IPS-NIHi11 (cell line): ENCODE measurements around the gene TBX5.
"Not testable (repeated sequence)": the region's sequence is repeated elsewhere in the genome, so short reads cannot be mapped to it uniquely, and the experiment has no call there.

ENCODE experiments used
- DNase-seq: peaks from one replicate; pipeline ENCODE4 v3.0.0; 2012; ENCODE audit warnings: mixed read lengths, low spot score

The TBX5 gene

DNA sequence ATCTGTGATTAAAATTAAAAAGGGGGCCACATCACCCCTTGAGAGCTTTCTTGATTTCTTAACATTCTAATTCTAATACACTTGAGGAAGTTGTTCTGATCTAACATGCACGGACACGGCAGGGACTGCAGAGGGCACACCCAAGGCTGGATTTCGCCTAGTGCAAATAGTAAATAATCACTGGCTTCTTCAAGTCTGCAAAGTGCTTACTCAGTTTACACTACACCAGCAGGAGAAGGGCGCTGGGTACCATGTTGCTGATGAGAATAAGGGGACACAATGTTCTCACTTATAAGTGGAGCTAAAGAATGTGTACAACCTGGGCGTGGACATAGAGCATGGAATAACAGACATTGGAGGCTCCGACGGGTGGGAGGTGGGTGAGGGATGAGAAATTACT lies 34.2 kb downstream of the TBX5 start:
- no peak for DNase-seq

DNA sequence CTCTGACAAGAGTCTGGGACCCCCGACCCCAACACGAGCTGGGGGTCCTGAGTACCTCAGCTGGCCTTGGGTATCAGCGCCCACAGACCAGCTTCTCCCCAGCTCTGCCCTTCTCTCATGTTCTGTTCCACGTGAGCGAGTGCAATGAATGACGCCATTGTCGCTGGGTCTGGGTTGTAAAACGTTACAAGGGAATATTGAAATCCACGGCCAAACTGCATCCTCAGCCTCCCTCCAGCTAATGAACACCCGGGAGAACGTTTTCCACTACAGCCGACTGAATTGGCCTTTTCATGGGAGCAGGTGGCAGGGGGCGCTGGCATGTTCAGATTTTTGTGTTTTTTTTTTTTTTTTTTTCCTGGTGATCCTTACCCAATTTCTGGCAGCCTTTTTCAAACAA lies 34.7 kb downstream of the TBX5 start:
- no peak for DNase-seq

DNA sequence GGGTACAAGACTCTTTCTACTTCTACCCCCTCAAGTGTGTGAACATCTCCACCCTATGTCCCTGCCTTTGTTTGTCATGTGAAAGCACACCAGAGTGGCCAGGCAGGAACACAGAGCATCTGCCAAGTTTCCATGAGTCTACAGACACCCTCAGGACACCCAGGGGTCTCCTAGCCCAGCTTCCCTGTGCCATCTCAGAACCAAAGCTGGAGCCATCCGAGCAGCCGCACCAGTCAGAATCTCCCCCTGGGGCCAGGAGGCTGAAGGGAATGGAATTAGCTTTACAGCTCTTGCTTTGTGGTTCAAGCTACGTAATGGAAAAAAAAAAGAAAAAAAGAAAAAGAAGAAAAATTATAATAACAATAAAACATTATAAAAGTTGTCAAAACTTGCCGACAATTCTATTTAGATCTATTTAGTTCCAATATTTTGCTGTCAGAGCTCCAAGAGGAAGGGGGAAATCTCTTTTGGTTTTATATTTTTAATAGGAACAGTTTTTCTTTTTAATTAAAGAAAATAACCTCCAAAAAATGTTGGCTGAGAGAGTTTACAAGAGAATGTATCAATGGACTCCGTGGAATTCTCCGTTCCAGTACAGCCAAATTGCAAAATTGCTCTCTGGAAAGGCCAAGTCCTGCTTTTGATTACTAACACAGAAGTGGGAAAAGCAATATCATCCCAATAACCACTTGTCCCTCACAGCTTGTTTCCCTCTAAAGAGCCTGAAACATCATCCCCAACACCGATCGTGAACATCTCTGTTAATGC lies 37.1 kb downstream of the TBX5 start:
- no peak for DNase-seq

DNA sequence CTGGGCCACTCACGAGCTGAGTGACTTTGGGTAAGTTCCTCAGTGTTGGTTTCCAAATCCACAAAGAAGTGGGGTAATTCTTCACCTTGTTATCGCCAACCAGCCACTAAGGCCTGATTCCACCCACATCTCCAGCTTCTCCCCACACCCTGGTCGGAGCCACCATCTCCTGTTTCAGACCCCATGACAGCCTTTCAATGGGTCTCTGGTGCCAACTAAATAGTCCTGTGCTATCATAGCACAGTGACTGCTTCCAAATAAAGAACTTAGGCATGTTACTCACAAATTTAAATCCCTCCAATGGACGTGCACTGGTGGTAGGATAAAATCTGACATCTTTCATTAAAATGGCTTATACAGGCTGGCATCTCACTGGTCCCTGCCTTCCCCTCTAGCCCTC lies 44.0 kb downstream of the TBX5 start:
- no peak for DNase-seq

DNA sequence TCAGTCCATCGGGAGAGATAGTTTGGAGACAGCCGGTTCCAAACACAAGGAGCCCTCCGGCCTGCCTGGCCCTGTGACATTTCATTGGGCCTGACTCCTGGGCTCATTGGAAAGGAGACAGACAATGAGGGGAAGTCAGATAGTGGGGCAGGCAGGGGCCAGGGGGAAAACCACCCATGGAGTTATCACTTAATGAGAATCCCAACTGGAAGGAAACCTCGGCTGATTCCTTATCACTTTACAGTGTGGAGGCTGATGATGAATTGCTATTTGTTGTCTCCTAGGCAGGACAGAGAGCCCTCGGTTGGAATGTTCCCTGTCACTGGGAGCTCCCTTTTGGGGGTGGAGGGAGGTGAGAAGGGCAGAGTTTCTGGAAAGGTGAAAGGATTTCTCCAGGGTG lies 44.4 kb downstream of the TBX5 start:
- peak; percentile 17 for DNase-seq

DNA sequence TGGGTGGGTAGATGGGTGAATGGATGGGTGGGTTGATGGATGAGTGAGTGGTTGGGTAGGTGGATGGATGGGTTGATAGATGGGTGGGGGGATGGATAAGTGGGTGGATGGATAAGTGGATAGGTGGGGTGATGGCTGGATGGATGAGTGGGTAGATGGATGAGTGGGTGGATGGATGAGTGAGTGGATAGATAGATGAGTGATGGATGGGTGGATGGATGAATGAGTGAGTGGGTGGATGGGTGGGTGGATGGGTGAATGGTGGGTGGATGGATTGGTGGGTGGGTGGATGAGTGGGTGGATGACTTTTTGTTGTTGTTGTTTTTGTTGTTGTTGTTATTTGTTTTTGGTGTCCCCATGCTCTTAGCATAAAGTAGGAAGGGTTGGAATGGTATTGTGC lies 45.5 kb downstream of the TBX5 start:
- DNase-seq = no peak

DNA sequence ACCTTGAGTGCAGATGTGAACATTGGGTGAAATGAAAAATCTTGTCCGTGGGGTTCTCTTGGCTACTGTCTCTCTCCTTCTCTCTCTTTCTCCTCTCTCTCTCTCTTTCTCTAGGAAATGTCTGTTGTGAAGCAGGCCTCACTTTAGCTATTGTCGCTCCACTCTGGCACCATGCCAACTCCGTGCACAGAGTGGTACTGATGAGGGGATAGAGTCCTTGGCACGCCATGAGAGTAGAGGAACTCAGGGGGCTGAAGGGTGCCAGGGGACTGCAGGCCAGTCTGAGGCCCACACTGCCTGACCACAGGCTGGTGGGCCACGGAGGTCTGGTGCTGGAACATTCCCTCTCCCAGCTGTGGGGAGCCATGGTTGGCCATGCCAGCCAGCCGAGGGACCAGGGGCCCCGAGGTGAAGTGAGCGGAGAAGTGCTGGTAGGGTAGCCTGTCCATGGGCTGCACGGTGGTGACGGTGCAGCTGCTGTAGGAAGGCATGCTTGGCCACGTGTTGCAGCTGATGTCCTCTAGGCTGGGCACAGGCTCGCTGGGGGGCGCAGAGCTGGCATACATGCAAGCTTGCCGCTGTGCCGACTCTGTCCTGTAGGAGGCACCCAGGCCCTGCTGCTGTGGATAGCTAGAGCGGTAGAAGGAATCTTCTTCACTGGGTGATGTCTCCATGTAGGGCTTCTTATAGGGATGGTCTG lies 50.4 kb downstream of the TBX5 start:
- DNase-seq = peak; percentile 71

DNA sequence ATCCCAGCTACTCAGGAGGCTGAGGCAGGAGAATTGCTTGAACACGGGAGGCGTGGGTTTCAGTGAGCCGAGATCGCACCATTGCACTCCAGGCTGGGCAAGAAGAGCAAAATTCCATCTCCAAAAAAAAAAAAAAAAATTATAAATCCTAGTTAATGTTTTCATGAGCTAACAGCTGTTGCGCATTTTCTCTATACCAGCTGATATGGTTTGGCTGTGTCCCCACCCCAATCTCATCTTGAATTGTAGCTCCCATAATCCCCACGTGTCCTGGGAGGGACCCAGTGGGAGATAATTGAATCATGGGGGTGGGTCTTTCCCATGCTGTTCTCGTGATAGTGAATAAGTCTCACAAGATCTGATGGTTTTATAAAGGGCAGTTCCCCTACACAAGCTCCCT lies 56.7 kb downstream of the TBX5 start:
- not testable (repeated sequence) for DNase-seq

DNA sequence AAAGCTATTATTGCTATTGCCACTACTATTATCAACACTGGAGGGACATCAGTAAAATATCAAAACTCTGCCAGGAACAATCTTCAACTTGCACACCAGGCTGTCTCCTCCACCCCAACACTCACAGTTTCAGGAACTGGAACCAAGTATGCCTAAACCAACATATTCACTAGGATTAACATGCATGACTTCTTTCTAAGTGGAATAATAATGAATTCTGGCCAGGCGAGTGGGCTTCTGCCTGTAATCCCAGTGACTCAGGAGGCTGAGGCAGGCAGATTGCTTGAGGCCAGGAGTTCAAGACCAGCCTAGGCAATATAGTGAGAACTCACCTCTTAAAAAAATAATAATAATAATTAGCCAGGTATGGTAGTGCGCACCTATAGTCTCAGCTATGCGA lies 58.1 kb downstream of the TBX5 start:
- no peak for DNase-seq

DNA sequence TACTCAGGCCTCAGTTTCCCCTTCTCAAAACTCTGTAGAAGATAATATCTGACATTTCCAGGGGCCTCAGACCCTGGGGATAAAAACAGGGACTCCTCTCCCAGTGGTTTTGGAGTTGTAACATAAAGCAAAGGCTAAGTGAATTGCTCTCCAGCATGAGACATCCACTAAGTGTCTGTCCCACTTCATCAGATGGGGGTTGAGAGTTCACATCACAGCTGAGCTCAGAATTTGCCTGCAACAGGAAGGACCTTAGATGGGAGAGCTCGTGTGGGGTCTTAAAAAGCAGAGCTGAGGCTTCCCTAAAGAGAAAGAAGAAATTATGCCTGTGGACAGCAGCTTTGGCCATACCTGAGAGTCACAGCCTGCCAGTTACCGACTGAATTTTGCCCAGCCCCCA lies 61.1 kb downstream of the TBX5 start:
- no peak for DNase-seq

DNA sequence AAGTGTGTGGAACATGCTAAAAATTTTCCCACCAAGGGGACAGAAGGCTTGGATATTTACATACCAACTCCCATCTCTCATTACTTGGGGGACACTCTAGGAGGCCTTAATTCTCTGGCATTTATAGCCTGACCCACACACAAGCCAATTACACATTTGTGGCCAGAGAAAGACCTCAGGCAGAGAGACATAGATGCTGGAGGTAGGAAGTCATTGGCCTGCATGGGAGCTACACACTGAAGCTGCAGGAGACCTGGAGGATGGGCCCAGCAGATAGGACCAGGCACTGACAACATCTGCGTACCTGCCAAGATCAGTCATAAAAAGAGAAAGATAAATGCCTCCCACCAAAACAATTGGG lies 61.7 kb downstream of the TBX5 start:
- no peak for DNase-seq

DNA sequence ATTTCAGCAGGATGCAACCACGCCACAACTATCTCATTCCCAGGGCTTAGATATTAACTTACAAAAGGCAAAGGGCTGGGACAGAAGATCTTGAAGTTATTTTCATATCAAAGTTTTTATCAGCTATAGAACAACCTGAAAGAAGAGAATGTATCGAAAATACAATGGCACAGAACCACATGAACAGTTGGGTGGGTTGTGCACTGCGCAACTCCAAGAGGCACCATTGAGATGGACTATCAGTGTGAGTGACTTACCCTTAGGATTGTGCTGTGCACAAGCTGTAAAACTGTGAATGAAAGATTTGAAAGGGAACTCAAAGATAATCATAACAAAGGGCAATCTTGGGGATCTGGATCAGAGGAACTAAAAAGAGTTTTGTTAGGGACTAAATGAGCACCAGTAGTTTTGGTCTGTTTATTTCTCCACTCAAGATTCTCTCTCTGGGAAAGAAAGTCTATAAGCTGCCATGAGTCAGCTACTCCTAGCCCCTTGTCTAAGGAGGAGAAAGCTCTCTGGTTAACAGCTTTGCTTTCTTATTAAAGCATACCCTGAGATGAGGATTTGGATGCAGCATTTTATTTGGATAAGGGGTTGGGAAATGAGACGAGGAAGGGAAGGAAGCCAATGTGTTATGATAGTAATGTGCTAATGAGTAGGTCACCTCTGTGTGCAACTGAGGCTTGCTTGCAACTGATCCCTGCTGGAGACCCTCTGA lies 62.2 kb downstream of the TBX5 start:
- DNase-seq = no peak

DNA sequence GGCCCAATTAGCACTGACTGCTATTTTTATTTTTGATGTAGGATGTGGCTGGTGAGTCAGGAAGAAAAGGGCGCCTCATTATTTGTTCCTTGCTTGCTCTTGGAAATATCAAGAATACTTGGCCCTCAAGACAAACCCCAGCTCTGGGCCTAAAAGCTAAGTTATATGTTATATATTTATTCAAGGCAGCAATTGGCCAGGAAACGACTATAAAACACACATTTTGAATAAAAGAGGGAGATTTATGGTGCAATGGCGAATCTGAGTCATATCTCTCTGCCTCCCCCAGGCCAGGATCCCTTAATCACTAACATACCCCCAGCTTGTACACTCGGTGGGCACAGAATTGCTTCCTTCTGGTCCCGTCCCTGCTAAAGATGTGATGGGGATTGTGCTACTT lies 63.3 kb downstream of the TBX5 start:
- DNase-seq = no peak

DNA sequence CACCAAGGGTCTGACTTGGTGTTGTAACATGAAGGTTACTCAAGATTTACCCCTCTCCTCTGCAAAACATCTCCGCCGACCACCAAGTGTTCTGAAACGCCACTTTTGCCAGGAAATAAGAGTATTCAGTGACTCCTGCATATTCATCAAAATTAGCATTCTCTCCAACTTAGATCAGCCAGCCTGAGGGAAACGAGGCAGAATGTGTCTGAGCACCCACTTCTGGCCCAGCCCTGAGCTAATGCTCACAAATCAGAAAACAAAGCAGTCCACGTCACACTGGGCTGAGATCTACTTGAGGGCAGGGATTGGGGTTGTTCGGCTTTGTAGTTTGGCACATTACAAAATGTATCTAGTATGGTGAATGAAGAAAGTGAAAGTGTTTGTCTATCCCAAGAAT lies 64.3 kb downstream of the TBX5 start:
- no peak for DNase-seq

DNA sequence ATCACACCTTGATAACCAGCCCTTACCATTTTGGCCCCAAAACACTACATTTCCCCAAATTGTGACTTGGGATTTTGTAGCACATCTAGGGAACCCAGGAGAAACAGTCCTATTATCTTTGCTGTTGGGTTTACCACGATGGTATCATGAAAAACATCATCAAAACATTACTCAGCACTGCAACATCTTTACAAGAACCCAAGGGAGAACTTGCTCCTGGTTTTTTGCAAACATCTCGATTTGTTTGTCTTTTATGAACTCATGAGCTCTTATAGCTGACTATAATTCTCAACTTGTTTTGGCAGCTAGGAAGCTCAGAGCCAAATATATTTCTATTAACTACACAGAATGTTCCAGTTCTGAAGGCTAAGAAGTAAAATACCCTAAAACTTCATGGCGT lies 65.7 kb downstream of the TBX5 start:
- no peak for DNase-seq

DNA sequence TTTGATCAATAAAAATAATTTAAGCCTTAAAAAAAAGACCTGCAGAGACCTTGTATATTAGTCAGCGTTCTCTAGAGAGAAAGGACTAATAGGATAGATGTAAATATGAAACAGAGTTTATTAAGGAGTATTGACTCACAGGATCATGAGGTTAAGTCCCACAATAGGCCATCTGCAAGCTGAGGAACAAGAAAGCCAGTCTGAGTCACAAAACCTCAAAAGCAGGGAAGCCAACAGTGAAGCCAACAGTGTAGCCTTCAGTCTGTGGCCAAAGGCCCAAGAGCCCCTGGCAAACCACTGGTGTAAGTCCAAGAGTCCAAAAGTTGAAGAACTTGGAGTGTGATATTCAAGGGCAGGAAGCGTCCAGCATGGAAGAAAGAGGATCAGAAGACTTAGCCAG lies 66.3 kb downstream of the TBX5 start:
- no peak for DNase-seq

DNA sequence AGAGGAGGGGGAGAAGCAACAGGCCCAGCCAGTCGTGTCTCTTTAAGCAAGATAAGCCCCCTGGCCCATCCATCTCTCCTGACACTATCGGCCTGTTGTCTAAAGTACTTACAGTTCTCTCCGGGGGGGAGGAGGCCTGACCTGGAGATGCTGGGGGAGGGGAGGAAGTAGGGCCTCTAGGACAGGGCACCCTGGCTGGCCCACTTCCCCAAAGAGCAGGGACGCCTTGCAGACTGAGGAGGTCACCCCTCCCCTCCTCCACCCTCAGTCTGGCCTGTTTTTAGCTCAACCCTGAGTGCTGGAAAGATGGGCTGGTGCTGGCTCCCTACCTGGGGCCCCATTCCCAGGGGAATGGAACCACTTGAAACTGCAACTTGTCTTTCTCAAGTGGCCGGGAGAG lies 70.3 kb downstream of the TBX5 start:
- DNase-seq = peak; percentile 35

DNA sequence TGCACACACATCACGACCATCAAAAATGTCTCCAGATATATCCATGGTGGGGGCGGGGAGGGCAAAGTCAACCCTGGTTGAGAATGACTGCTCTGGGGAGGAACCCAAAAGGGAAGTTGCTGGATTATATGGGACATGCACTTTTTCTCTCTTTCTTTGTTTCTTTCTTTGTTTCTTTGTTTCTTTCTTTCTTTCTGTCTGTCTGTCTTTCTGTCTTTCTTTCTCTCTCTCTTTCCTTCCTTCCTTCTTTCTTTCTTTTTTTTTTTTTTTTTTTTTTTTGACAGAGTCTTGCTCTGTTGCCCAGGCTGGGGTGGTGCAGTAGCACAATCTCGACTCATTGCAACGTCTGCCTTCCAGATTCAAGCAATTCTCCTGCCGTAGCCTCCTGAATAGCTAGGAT lies 71.5 kb downstream of the TBX5 start:
- DNase-seq = no peak

DNA sequence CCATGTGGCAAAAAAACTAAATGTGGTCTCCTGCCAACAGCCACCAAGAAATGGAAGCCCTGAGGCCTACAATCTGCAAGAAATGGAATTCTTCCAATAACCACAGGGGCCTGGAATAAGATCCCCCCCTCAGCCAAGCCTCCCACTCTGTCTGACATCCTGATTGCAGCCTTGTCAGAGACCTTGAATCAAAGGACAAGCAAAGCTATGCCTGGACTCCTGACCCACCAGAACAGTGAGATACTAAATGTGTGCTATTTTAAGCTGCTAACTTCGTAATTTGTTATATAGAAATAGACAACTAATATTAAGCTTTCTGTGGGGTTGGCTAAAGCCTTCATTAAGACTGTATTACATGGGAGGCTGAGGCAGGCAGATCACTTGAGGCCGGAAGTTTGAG lies 77.7 kb downstream of the TBX5 start:
- no peak for DNase-seq

DNA sequence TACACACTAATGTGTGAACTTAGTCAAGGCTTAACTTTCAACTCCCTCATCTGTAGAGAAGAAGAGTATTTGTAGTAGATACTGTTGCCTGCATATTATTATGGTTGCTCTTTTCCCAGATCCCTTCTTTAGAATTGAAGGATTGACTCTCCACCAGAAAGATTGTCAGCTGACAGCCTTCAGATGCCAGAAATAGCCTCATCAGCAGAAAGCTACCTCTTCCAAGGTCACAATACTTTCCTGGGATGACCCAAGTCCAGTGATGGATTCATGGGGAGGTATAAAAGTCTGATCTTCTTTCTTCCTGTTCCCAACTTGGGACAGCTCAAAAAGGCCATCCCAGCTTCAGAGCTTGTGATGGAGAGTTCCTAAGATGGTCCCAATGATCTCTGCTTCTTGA lies 78.2 kb downstream of the TBX5 start:
- no peak for DNase-seq

DNA sequence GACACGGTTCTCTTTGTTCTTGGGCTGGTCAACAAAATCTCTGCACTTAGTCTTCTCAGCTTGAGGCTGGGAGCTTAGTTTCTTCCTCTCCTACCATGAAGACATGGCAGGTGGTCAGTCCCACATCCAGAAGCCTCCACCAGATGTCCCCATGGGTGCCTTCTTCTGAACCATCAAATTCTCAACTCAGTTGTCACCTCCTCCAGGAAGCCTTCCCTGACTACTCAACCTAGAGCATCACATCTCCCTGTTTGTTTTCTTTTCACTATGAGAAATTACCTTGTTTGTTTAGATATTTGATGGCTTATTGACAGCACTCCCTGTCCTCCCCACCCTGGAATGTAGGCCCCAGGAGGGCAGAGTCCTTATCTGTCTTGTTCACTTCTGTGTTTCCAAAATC lies 84.4 kb downstream of the TBX5 start:
- no peak for DNase-seq

DNA sequence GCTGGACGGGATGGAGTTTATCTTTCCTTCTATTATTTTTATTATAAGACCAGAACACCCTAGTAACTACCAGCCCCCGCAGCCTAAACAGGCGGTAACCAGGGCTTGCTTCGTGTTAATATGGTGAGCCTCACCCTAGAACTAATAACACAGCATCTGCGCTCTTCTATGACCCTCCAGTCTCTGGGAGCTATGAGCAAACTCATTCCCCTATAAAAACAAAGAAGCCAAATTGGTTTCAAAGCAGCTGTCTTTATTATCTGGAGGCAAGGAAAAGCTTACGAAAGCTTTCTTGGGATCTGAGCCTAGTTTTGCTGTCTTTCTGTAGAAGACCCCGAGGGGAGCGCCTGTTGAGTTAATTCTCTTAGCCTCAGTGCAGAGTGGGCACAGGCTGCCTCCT lies 85.0 kb downstream of the TBX5 start:
- DNase-seq = no peak

DNA sequence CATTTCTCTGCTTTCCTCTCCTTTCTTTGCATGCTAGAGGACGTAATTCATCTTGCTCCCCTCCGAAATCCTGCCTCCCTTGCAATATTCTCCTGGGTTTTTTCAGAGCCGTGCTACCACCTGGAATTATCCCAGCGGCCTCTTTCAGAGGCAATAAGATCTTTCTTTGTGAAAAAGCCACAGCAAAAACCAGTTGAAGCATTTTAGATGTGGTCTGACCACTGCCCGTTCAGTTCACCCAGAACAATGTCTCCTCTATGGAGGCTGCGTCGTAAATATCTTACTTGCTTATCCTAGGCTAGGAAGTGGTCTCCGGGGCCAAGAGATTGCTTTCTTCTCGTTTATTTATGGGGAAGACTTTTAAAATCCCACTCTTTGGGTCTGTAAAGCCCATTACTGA lies 85.8 kb downstream of the TBX5 start:
- DNase-seq = no peak
